OCI-LY3 (cell line): ENCODE measurements around the gene TRPC4AP.

ENCODE experiments used
- EZH2phosphoT487 ChIP-seq: fragments of 200-600 bp; shearing (Covaris generic); IDR thresholded peaks from 2 replicates; pipeline ENCODE4 v1.6.1; 2018; ENCODE audit warnings: antibody characterized with exemption, mixed run types, low read depth
- TF ChIP-seq, protein P1 (sequence below): fragments of 200-600, 300-600 bp; sonication (generic); IDR thresholded peaks from 2 replicates; pipeline ENCODE4 v1.5.1; 2014; ENCODE audit warnings: antibody characterized with exemption, low read length, low read depth

DNA sequence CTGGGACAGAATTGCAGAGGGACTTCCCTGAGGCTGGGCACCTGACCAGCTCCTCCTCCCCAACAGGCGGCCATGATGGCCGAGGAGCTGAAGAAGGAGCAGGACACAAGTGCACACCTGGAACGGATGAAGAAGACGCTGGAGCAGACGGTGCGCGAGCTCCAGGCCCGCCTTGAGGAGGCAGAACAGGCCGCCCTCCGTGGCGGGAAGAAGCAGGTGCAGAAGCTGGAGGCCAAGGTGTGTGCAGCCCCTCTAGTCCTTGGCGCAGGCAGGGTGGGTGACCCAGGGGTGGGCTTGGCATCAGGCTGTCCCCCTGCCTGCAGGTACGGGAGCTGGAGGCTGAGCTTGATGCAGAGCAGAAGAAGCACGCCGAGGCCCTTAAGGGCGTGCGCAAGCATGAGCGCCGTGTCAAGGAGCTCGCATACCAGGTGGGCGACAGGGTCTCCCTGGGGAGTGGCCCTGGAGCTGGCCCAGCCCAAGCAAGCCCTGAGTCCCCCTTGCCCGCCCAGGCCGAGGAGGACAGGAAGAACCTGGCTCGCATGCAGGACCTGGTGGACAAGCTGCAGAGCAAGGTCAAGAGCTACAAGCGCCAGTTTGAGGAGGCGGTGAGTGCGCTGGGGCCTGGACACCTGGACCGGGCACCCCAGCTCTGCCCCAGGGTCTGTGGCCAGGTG lies 91.5 kb downstream of the TRPC4AP start:
- TF ChIP-seq, protein P1, sequence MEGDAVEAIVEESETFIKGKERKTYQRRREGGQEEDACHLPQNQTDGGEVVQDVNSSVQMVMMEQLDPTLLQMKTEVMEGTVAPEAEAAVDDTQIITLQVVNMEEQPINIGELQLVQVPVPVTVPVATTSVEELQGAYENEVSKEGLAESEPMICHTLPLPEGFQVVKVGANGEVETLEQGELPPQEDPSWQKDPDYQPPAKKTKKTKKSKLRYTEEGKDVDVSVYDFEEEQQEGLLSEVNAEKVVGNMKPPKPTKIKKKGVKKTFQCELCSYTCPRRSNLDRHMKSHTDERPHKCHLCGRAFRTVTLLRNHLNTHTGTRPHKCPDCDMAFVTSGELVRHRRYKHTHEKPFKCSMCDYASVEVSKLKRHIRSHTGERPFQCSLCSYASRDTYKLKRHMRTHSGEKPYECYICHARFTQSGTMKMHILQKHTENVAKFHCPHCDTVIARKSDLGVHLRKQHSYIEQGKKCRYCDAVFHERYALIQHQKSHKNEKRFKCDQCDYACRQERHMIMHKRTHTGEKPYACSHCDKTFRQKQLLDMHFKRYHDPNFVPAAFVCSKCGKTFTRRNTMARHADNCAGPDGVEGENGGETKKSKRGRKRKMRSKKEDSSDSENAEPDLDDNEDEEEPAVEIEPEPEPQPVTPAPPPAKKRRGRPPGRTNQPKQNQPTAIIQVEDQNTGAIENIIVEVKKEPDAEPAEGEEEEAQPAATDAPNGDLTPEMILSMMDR, result no peak
- no peak for TF ChIP-seq EZH2phosphoT487
